Measurements from ENCODE around the gene FBN2. TPM values are rescaled to one million over a fixed set of nuclear protein-coding genes. Genes with fewer than 3 reads are reported as not detected.

The FBN2 gene
- total and polyA plus RNA-seq, 11 donors = 7.4 to 28.0 (median 9.7) TPM

- no peaks in the 10 kb centered on the region for H3K4me1 ChIP-seq
- no peaks in the 10 kb centered on the region for H3K36me3 ChIP-seq
- ATAC-seq = no peak
- DNase-seq = no peak
- TF ChIP-seq POLR2A (IDR thresholded peaks at IDR 0.05) = no peak
- TF ChIP-seq, protein P1, sequence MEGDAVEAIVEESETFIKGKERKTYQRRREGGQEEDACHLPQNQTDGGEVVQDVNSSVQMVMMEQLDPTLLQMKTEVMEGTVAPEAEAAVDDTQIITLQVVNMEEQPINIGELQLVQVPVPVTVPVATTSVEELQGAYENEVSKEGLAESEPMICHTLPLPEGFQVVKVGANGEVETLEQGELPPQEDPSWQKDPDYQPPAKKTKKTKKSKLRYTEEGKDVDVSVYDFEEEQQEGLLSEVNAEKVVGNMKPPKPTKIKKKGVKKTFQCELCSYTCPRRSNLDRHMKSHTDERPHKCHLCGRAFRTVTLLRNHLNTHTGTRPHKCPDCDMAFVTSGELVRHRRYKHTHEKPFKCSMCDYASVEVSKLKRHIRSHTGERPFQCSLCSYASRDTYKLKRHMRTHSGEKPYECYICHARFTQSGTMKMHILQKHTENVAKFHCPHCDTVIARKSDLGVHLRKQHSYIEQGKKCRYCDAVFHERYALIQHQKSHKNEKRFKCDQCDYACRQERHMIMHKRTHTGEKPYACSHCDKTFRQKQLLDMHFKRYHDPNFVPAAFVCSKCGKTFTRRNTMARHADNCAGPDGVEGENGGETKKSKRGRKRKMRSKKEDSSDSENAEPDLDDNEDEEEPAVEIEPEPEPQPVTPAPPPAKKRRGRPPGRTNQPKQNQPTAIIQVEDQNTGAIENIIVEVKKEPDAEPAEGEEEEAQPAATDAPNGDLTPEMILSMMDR (IDR thresholded peaks at IDR 0.05) = no peak
- H3K27ac ChIP-seq = no peak overlapping the region
- H3K27me3 ChIP-seq = peaks cover 0 to 3% (median 0%) of the 10 kb centered on the region in 9 donors
- WGBS, 4 donors = 89 to 98% (median 92%) methylated on average over 6 to 7 of the region's 7 CpGs
- H3K4me3 ChIP-seq = no peak overlapping the region
- peaks cover 0 to 13% (median 0%) of the 10 kb centered on the region in 12 donors for H3K9me3 ChIP-seq
- intact Hi-C loops (cut with DNase I) = no loop called here
Observed at GRCh38 chr5:128234928-128235641, 303.0 kb downstream of the FBN2 start.

- Histone ChIP-seq H3K27ac (no peak overlapping the region), H3K36me3 (no peaks in the 10 kb centered on the region), H3K27me3 (no peaks in the 10 kb centered on the region), H3K4me1 (peaks cover 0 to 9% (median 1%) of the 10 kb centered on the region in 12 donors), H3K9me3 (peaks cover 0 to 10% (median 0%) of the 10 kb centered on the region in 12 donors), H3K4me3 (no peak overlapping the region)
- DNase-seq (no peak), ATAC-seq (peak; percentile 32 to 89 (median 48))
- intact Hi-C loops (cut with DNase I) = no loop called here
- TF ChIP-seq, protein P1 (IDR thresholded peaks at IDR 0.05) = no peak
- no peak for TF ChIP-seq POLR2A (IDR thresholded peaks at IDR 0.05)
- 27 to 44% (median 31%) methylated on average over 3 of the region's 3 CpGs for WGBS, 4 donors
Observed at GRCh38 chr5:128228521-128228920, 309.5 kb downstream of the FBN2 start.

GRCh38 chr5:128228008-128228407, 310.0 kb downstream of the FBN2 start:
- peaks cover 0 to 9% (median 1%) of the 10 kb centered on the region in 12 donors for H3K4me1 ChIP-seq
- H3K27ac ChIP-seq = no peak overlapping the region
- DNase-seq = no peak
- H3K36me3 ChIP-seq = no peaks in the 10 kb centered on the region
- ATAC-seq = peak; percentile 74 to 97 (median 83)
- H3K9me3 ChIP-seq = peaks cover 0 to 10% (median 0%) of the 10 kb centered on the region in 12 donors
- TF ChIP-seq, protein P1 (IDR thresholded peaks at IDR 0.05) = no peak
- no peak overlapping the region for H3K4me3 ChIP-seq
- no peaks in the 10 kb centered on the region for H3K27me3 ChIP-seq
- intact Hi-C loops (cut with DNase I) = no loop called here
- 48 to 74% (median 62%) methylated on average over 3 of the region's 3 CpGs for WGBS, 4 donors

GRCh38 chr5:128225245-128226030, 312.6 kb downstream of the FBN2 start:
- 92 to 99% (median 97%) methylated on average over 2 of the region's 2 CpGs for WGBS, 4 donors
- DNase-seq (no peak), ATAC-seq (no peak)
- peaks cover 0 to 7% (median 0%) of the 10 kb centered on the region in 12 donors for H3K9me3 ChIP-seq
- no peaks in the 10 kb centered on the region for H3K36me3 ChIP-seq
- intact Hi-C loops (cut with DNase I) = no loop called here
- H3K4me1 ChIP-seq = peaks cover 0 to 9% (median 1%) of the 10 kb centered on the region in 12 donors
- TF ChIP-seq POLR2A (IDR thresholded peaks at IDR 0.05) = no peak
- TF ChIP-seq, protein P1 (IDR thresholded peaks at IDR 0.05) = no peak
- H3K27ac ChIP-seq = no peak overlapping the region
- no peak overlapping the region for H3K4me3 ChIP-seq
- no peaks in the 10 kb centered on the region for H3K27me3 ChIP-seq

All from heart left ventricle (tissue), 16 donors.